PC-9 (cell line): ENCODE measurements around the gene SECTM1. TPM values are rescaled to one million over a fixed set of nuclear protein-coding genes. Genes with fewer than 3 reads are reported as not detected.
"Not testable (repeated sequence)": the region's sequence is repeated elsewhere in the genome, so short reads cannot be mapped to it uniquely, and the experiment has no call there.

Experiments used
- BruUV-seq: library from RNA; stranded (reverse); fragments of 400-500 nt; replicated peaks from 2 replicates; lab custom pipeline; 2021; lab: Mats Ljungman, UMichigan
- CTCF ChIA-PET: fragments of 300-600 bp; sonication (Branson Sonifier 250); formaldehyde crosslinking; loops from one replicate; lab custom pipeline; 2022; ENCODE audit warnings: antibody characterized with exemption; lab: Charles Lee
- POLR2A ChIA-PET: fragments of 300-600 bp; sonication (Branson Sonifier 250); formaldehyde crosslinking; loops from one replicate; lab custom pipeline; 2022; ENCODE audit warnings: antibody characterized with exemption; ENCODE audit not compliant: unreplicated experiment; lab: Charles Lee
- DNase-seq, 2 experiments: peaks; one replicate each; pipeline versions ENCODE4 v3.0.0 to v3.0.0-alpha.2; 2015 to 2022; ENCODE audit warnings: mixed read lengths in 1 of 2
- H2AFZ ChIP-seq: fragments of 200-600 bp; sonication (generic); 2 replicates; pipeline ENCODE4 v1.8.1; 2017; ENCODE audit warnings: antibody characterized with exemption
- H3F3A ChIP-seq: fragments of 200-600 bp; sonication (generic); 2 replicates; pipeline ENCODE4 v1.8.1; 2017; ENCODE audit warnings: antibody characterized with exemption, mild to moderate bottlenecking, low read depth; ENCODE audit not compliant: insufficient read depth
- H3K27ac ChIP-seq: fragments of 200-600 bp; sonication (generic); 2 replicates; pipeline ENCODE4 v1.6.1; 2016; ENCODE audit warnings: mixed run types
- H3K27me3 ChIP-seq: fragments of 200-600 bp; sonication (generic); 2 replicates; pipeline ENCODE4 v1.6.1; 2016; ENCODE audit warnings: low read depth, mixed run types; ENCODE audit not compliant: insufficient read depth
- H3K36me3 ChIP-seq: fragments of 200-600 bp; sonication (generic); 2 replicates; pipeline ENCODE4 v1.6.1; 2016; ENCODE audit warnings: low read depth, mixed run types
- H3K4me1 ChIP-seq: fragments of 200-600 bp; sonication (generic); replicated peaks from 2 replicates; pipeline ENCODE4 v1.6.1; 2016; ENCODE audit warnings: mixed run types; ENCODE audit not compliant: insufficient read depth
- H3K4me2 ChIP-seq: fragments of 200-600 bp; sonication (generic); 2 replicates; pipeline ENCODE4 v1.6.1; 2017; ENCODE audit warnings: mixed run types
- H3K4me3 ChIP-seq: fragments of 200-600 bp; sonication (generic); 2 replicates; pipeline ENCODE4 v1.6.1; 2016; ENCODE audit warnings: mixed run types
- H3K79me2 ChIP-seq: fragments of 200-600 bp; sonication (generic); 2 replicates; pipeline ENCODE4 v1.6.1; 2017; ENCODE audit warnings: low read depth, mixed run types
- H3K9me2 ChIP-seq: fragments of 200-600 bp; sonication (generic); 2 replicates; pipeline ENCODE4 v1.8.1; 2017; ENCODE audit warnings: mild to moderate bottlenecking; ENCODE audit not compliant: insufficient read depth
- H3K9me3 ChIP-seq: fragments of 200-600 bp; sonication (generic); 2 replicates; pipeline ENCODE4 v1.8.1; 2016; ENCODE audit warnings: low read depth; ENCODE audit not compliant: insufficient read depth
- H4K20me1 ChIP-seq: fragments of 200-600 bp; sonication (generic); 2 replicates; pipeline ENCODE4 v1.8.1; 2017; ENCODE audit not compliant: insufficient read depth
- CTCF ChIP-seq: fragments of 200-600 bp; sonication (generic); conservative IDR thresholded peaks from 2 replicates; pipeline ENCODE4 v1.6.1; 2017; ENCODE audit warnings: mixed run types, antibody characterized with exemption, mild to moderate bottlenecking, moderate library complexity
- EZH2 ChIP-seq: fragments of 200-600 bp; sonication (generic); IDR thresholded peaks from 2 replicates; pipeline ENCODE4 v1.8.0; 2017; ENCODE audit warnings: antibody characterized with exemption, low read depth
- intact Hi-C: fragments of 100-400 bp; cut with micrococcal nuclease; formaldehyde crosslinking; loops from one replicate; pipeline ENCODE4 v1.10.0; 2022; ENCODE audit not compliant: unreplicated experiment
- total RNA-seq: library from RNA; stranded (reverse); gene quantifications from 2 replicates; pipeline ENCODE4 v1.2.3, GENCODE V29; 2021

The SECTM1 gene
- total RNA-seq, 1 experiment from 2014 or later, result 3.6 TPM

GRCh38 chr17:82361885-82362633 lies 28.5 kb upstream of the SECTM1 start:
- H3F3A ChIP-seq, result peaks cover 8% of the 10 kb centered on the region; the same call in 1 of the 2 replicates
- H3K4me3 ChIP-seq, result no peak overlapping the region
- no peaks in the 10 kb centered on the region for H3K36me3 ChIP-seq
- ChIA-PET CTCF (no interaction called here), POLR2A (no interaction called here)
- H3K79me2 ChIP-seq, result no peaks in the 10 kb centered on the region
- no peak overlapping the region for H3K27ac ChIP-seq
- intact Hi-C loops, result no loop called here
- no peak for DNase-seq
- no peaks in the 10 kb centered on the region for H3K27me3 ChIP-seq
- H3K4me2 ChIP-seq, result no peak overlapping the region
- no peaks in the 10 kb centered on the region for H3K4me1 ChIP-seq
- TF ChIP-seq EZH2, result no peak
- no peak for TF ChIP-seq CTCF
- H3K9me3 ChIP-seq, result no peaks in the 10 kb centered on the region
- no TSS peak for BruUV-seq
- H2AFZ ChIP-seq, result no peak overlapping the region
- H4K20me1 ChIP-seq, result no peaks in the 10 kb centered on the region
- no peaks in the 10 kb centered on the region for H3K9me2 ChIP-seq

GRCh38 chr17:82359451-82360074 lies 26.0 kb upstream of the SECTM1 start:
- H3K27ac ChIP-seq, CTCF ChIA-PET, H2AFZ ChIP-seq, H3K9me2 ChIP-seq, H3K36me3 ChIP-seq, BruUV-seq, H3K4me3 ChIP-seq, H3K4me1 ChIP-seq, H3K4me2 ChIP-seq, H3F3A ChIP-seq, POLR2A ChIA-PET, H4K20me1 ChIP-seq, H3K9me3 ChIP-seq, DNase-seq, H3K27me3 ChIP-seq, H3K79me2 ChIP-seq: not testable (repeated sequence)
- intact Hi-C loops, result loop anchor here (10.0 kb wide), 3 partner anchors 135 to 525 kb away; no protein-coding TSS in a partner anchor

GRCh38 chr17:82358465-82359350 lies 25.1 kb upstream of the SECTM1 start, which contains the start of gene TEX19:
TSS of gene TEX19 (plus strand) at chr17:82359247. CDS start at chr17:82362151, 2,904 bp downstream.
- Histone ChIP-seq H3F3A (peaks cover 8% of the 10 kb centered on the region), H3K9me3 (no peaks in the 10 kb centered on the region), H3K4me1 (no peaks in the 10 kb centered on the region), H3K4me2 (no peak within 1 kb of the TSS), H3K36me3 (no peaks in the 10 kb centered on the region), H2AFZ (no peak within 1 kb of the TSS), H4K20me1 (no peaks in the 10 kb centered on the region), H3K4me3 (no peak within 1 kb of the TSS), H3K27me3 (no peaks in the 10 kb centered on the region), H3K9me2 (no peaks in the 10 kb centered on the region), H3K79me2 (no peaks in the 10 kb centered on the region), H3K27ac (no peak within 1 kb of the TSS)
- ChIA-PET CTCF (no interaction called here), POLR2A (no interaction called here)
- no peak for TF ChIP-seq CTCF
- no peak for TF ChIP-seq EZH2
- intact Hi-C loops, result loop anchor here (10.0 kb wide), 3 partner anchors 136 to 526 kb away; no protein-coding TSS in a partner anchor
- DNase-seq, result no peak
- BruUV-seq, result no TSS peak
